Parathyroid adenoma (tissue), 2 donors: ENCODE data around the gene KCND3.

Experiments
- H2AFZ ChIP-seq: fragments of 300-600 bp; sonication (generic); one replicate; pipeline ENCODE4 v1.7.0; 2017; ENCODE audit warnings: antibody characterized with exemption, mild to moderate bottlenecking
- H3K27ac ChIP-seq: fragments of 300-600 bp; sonication (generic); one replicate; pipeline ENCODE4 v1.7.0; 2017
- H3K27me3 ChIP-seq: fragments of 300-600 bp; sonication (generic); one replicate; pipeline ENCODE4 v1.7.0; 2017; ENCODE audit warnings: low read length; ENCODE audit not compliant: control insufficient read depth, insufficient read depth
- H3K36me3 ChIP-seq: fragments of 300-600 bp; sonication (generic); one replicate; pipeline ENCODE4 v1.7.0; 2017; ENCODE audit warnings: low read length; ENCODE audit not compliant: control insufficient read depth, insufficient read depth
- H3K4me1 ChIP-seq: fragments of 300-600 bp; sonication (generic); one replicate; pipeline ENCODE4 v1.7.0; 2017; ENCODE audit warnings: control low read depth
- H3K4me2 ChIP-seq: fragments of 300-600 bp; sonication (generic); one replicate; pipeline ENCODE4 v1.7.0; 2017; ENCODE audit warnings: low read length
- H3K4me3 ChIP-seq: fragments of 300-600 bp; sonication (generic); one replicate; pipeline ENCODE4 v1.7.0; 2017; ENCODE audit warnings: low read depth, low read length
- H3K79me2 ChIP-seq: fragments of 300-600 bp; sonication (generic); one replicate; pipeline ENCODE4 v1.7.0; 2017; ENCODE audit warnings: control low read depth
- H3K9ac ChIP-seq: fragments of 300-600 bp; sonication (generic); one replicate; pipeline ENCODE4 v1.7.0; 2017; ENCODE audit warnings: mild to moderate bottlenecking
- H3K9me3 ChIP-seq: fragments of 300-600 bp; sonication (generic); one replicate; pipeline ENCODE4 v1.7.0; 2017; ENCODE audit warnings: low read length; ENCODE audit not compliant: control insufficient read depth
- TF ChIP-seq, protein P1 (sequence below): fragments of 300-600 bp; sonication (generic); IDR thresholded peaks from one replicate; pipeline ENCODE4 v1.7.0; 2017; ENCODE audit warnings: antibody characterized with exemption, mild to moderate bottlenecking
- donor health status: primary hyperparathyroidism.

Gene KCND3

DNA sequence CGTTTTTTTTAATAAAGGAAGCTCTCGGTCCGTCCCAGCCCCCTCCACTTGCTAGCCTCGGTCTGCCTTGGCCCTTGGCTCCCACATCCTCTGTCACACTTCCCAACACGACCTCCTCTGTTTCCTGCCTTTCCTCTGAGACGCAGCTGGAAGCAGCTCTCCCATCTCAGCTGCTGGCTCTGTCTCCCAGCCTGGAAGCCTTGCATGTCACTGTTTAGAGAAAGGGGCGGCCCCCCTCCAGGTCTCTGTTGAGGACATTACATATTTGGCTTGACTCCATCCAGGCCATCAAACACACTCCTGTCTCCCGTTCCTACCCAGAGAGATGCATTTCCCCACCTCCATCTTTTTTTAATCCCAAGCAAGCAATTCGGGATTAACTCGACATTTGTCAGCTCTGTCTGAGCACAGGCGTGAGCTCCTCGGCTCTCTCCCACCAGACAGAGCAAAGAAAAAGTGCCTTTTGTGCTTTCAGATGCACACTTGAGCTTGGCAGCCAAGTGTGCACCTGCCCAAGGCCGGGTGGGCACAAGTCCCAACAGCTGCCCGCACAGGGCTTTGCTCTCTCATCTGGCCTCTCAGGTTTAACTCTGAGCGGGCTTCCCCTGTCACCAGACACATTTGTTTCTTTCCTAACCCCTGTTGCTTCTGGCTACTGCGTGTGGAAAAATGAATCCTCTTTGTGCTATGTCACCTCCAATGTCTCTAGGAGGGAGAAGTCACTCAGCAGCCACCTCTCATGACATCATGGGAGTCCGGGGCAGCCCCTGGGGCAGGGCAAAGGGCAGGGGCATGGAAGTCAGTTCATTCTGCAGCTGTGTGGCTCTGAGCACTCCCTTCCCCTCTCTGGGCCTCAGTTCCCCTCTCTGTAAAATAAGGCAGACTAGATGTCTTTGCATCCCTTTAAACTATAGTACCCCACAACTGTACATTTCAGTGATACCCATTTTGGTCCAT, 108.3 kb downstream of the KCND3 start:
- H3K27ac ChIP-seq, result no peak overlapping the region
- H3K9me3 ChIP-seq, result no peaks in the 10 kb centered on the region
- TF ChIP-seq, protein P1, sequence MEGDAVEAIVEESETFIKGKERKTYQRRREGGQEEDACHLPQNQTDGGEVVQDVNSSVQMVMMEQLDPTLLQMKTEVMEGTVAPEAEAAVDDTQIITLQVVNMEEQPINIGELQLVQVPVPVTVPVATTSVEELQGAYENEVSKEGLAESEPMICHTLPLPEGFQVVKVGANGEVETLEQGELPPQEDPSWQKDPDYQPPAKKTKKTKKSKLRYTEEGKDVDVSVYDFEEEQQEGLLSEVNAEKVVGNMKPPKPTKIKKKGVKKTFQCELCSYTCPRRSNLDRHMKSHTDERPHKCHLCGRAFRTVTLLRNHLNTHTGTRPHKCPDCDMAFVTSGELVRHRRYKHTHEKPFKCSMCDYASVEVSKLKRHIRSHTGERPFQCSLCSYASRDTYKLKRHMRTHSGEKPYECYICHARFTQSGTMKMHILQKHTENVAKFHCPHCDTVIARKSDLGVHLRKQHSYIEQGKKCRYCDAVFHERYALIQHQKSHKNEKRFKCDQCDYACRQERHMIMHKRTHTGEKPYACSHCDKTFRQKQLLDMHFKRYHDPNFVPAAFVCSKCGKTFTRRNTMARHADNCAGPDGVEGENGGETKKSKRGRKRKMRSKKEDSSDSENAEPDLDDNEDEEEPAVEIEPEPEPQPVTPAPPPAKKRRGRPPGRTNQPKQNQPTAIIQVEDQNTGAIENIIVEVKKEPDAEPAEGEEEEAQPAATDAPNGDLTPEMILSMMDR, result no peak
- no peak overlapping the region for H3K9ac ChIP-seq
- peaks cover 3% of the 10 kb centered on the region for H3K4me1 ChIP-seq
- no peak overlapping the region for H2AFZ ChIP-seq
- no peaks in the 10 kb centered on the region for H3K36me3 ChIP-seq
- no peak overlapping the region for H3K4me3 ChIP-seq
- H3K4me2 ChIP-seq, result no peak overlapping the region
- no peaks in the 10 kb centered on the region for H3K79me2 ChIP-seq
- no peaks in the 10 kb centered on the region for H3K27me3 ChIP-seq

GRCh38 chr1:111879081-111879480, 110.4 kb downstream of the KCND3 start:
- H2AFZ ChIP-seq, result no peak overlapping the region
- no peaks in the 10 kb centered on the region for H3K9me3 ChIP-seq
- H3K4me2 ChIP-seq, result no peak overlapping the region
- peaks cover 3% of the 10 kb centered on the region for H3K4me1 ChIP-seq
- H3K27me3 ChIP-seq, result no peaks in the 10 kb centered on the region
- H3K36me3 ChIP-seq, result no peaks in the 10 kb centered on the region
- TF ChIP-seq, protein P1, result no peak
- H3K27ac ChIP-seq, result no peak overlapping the region
- no peak overlapping the region for H3K9ac ChIP-seq
- H3K79me2 ChIP-seq, result no peaks in the 10 kb centered on the region
- no peak overlapping the region for H3K4me3 ChIP-seq

GRCh38 chr1:111878649-111879048, 110.8 kb downstream of the KCND3 start:
- no peak overlapping the region for H3K27ac ChIP-seq
- no peak overlapping the region for H3K4me2 ChIP-seq
- peaks cover 3% of the 10 kb centered on the region for H3K4me1 ChIP-seq
- H2AFZ ChIP-seq, result no peak overlapping the region
- no peaks in the 10 kb centered on the region for H3K79me2 ChIP-seq
- no peaks in the 10 kb centered on the region for H3K36me3 ChIP-seq
- no peak overlapping the region for H3K9ac ChIP-seq
- no peaks in the 10 kb centered on the region for H3K9me3 ChIP-seq
- no peaks in the 10 kb centered on the region for H3K27me3 ChIP-seq
- TF ChIP-seq, protein P1, result no peak
- no peak overlapping the region for H3K4me3 ChIP-seq

DNA sequence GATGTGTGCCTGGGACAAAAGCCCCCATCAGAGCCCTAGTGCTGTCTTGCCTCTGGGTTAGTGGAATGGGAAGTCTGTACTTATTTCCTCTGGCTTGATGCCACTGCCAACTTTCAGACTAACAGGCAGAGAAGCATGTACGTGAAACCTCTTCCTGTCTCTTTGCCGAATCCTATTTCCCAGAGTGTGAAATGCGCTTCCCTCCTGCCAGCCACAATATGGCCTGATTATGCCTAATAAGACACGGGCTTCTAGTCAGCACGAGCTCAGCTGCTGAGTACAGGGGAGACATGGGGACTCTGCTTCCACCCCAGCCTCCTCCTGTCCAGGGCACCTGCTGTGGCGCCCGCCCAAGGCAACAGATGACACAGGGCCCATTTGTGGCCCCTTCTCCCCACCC, 111.4 kb downstream of the KCND3 start:
- H3K9me3 ChIP-seq, result no peaks in the 10 kb centered on the region
- no peaks in the 10 kb centered on the region for H3K36me3 ChIP-seq
- H3K27me3 ChIP-seq, result no peaks in the 10 kb centered on the region
- TF ChIP-seq, protein P1, result no peak
- no peak overlapping the region for H3K9ac ChIP-seq
- H3K4me3 ChIP-seq, result no peak overlapping the region
- H3K27ac ChIP-seq, result no peak overlapping the region
- H3K4me2 ChIP-seq, result no peak overlapping the region
- H3K79me2 ChIP-seq, result no peaks in the 10 kb centered on the region
- no peak overlapping the region for H2AFZ ChIP-seq
- H3K4me1 ChIP-seq, result peaks cover 3% of the 10 kb centered on the region
